Measurements from ENCODE around the gene RNF181. TPM values are rescaled to one million over a fixed set of nuclear protein-coding genes. Genes with fewer than 3 reads are reported as not detected.

Gene RNF181
- total and polyA plus RNA-seq, 2 of the 13 experiments (the other 11 are each of a cell fraction or from before 2014, with no cell fraction given), result 224 to 578 TPM

- H3K79me2 ChIP-seq (ENCODE audit: insufficient read depth, low read length), result peaks cover 41% of the 10 kb centered on the region
- intact Hi-C loops (cut with micrococcal nuclease; ENCODE audit: unreplicated experiment), result loop anchor here (1.0 to 2.0 kb wide), 2 partner anchors 16 to 41 kb away; partner anchors contain the start of genes TMEM150A and VAMP8
These were observed 34.7 kb upstream of the RNF181 start for GRCh38 chr2:85560812-85561279.

More at GRCh38 chr2:85560812-85561279, 34.7 kb upstream of the RNF181 start:
- peak overlapping the region; percentile 96 for H3K4me2 ChIP-seq (ENCODE audit: low read depth, low read length)
- in situ Hi-C loops (cut with HindIII; ENCODE audit: extremely low pct_ligation_motif_present, low pct_unique_long_range_greater_than_20kb), result no loop called here
- POLR2A ChIA-PET, result interaction anchor here (0.8 to 20.8 kb wide), 21 partner anchors 11 to 253 kb away, joined by 3 to 645 read pairs (median 7); partner anchors contain the start of genes C2orf68, ELMOD3, MAT2A and RETSAT
- H3K9me3 ChIP-seq (ENCODE audit: low read length), result no peaks in the 10 kb centered on the region
- H3K4me3 ChIP-seq (replicated peaks in 1 of 3; ENCODE audit: insufficient read depth in 1 of 3, low read depth in 2 of 3, low read length in 3 of 3), result peak overlapping the region; percentile 84 to 98 (median 91)
- peak overlapping the region; percentile 92 for H3K9ac ChIP-seq (ENCODE audit: insufficient read depth, low read depth, low read length)
- peaks cover 0 to 4% of the 10 kb centered on the region in 2 experiments; a peak in 1 of 5 replicates for H3K27me3 ChIP-seq (ENCODE audit: control insufficient read depth in 1 of 2, insufficient read depth in 2 of 2, low read length in 2 of 2)
- DNase-seq (ENCODE audit: low spot score), result no peak
- ATAC-seq, result peak; percentile 40
- WGBS (ENCODE audit: low lambda C conversion rate), result 2% methylated on average over 14 of the region's 14 CpGs
- BruUV-seq (replicated peaks), result TSS peak; percentile 45
- CTCF ChIA-PET (ENCODE audit: low intra/inter-chr PET ratio, low total read pairs), result no interaction called here
- H3K36me3 ChIP-seq (replicated peaks in 1 of 2; ENCODE audit: control insufficient read depth in 1 of 2, insufficient read depth in 2 of 2, low read length in 2 of 2), result peaks cover 7 to 30% of the 10 kb centered on the region in 2 experiments
- TF ChIP-seq HBP1 (CRISPR knock-in tag; IDR thresholded peaks at IDR 0.05; ENCODE audit: low read depth), result 0 out of 2 replicates have a peak, but pooled peaks have one; percentile 78
- 0 out of 2 replicates have a peak, but pooled peaks have one; percentile 4 for TF ChIP-seq ZBTB42 (CRISPR knock-in tag; IDR thresholded peaks at IDR 0.05)
- 0 out of 2 replicates have a peak, but pooled peaks have one; percentile 61 for TF ChIP-seq ATRX (CRISPR knock-in tag; IDR thresholded peaks at IDR 0.05; ENCODE audit: borderline replicate concordance)
- TF ChIP-seq ZNF879 (CRISPR knock-in tag; IDR thresholded peaks at IDR 0.05), result peak; percentile 65; the same call in 1 of the 2 replicates
- 0 out of 2 replicates have a peak, but pooled peaks have one; percentile 56 for TF ChIP-seq AHR (CRISPR knock-in tag; IDR thresholded peaks at IDR 0.05)
- TF ChIP-seq ETV6 (CRISPR knock-in tag; conservative IDR thresholded peaks at IDR 0.05), result 0 out of 2 replicates have a peak, but pooled peaks have one; percentile 14
- TF ChIP-seq TAF1 (CRISPR knock-in tag; IDR thresholded peaks at IDR 0.05), result no peak
- 0 out of 2 replicates have a peak, but pooled peaks have one; percentile 35 for TF ChIP-seq THAP7 (CRISPR knock-in tag; IDR thresholded peaks at IDR 0.05)
- TF ChIP-seq MAFK (conservative IDR thresholded peaks at IDR 0.05 in 1 of 2, IDR thresholded peaks at IDR 0.05 in 1 of 2; ENCODE audit: low read length in 2 of 2), result no peak
- no peak overlapping the region for H2AFZ ChIP-seq (ENCODE audit: low read length)
- peaks cover 55% of the 10 kb centered on the region for H3K4me1 ChIP-seq (ENCODE audit: insufficient read depth, low read length)
- peaks cover 6% of the 10 kb centered on the region; the same call in 1 of the 2 replicates for H4K20me1 ChIP-seq (ENCODE audit: insufficient read depth, low read length)
- no peak for FAIRE-seq
- H3K27ac ChIP-seq (ENCODE audit: extremely low read length, insufficient read depth, low read length), result peak overlapping the region; percentile 91
